HCT116 (cell line): ENCODE results near the gene ACTG1. TPM values are rescaled to one million over a fixed set of nuclear protein-coding genes. Genes with fewer than 3 reads are reported as not detected.

Experiments used
- ATAC-seq: fragments of 200-7000 bp; cut with Tn5 transposase; 2 replicates; pipeline ENCODE4 v1.9.1; 2020; ENCODE audit warnings: mild to moderate bottlenecking, moderate library complexity
- BruUV-seq: library from RNA; stranded (reverse); fragments of 400-500 nt; replicated peaks from 2 replicates; lab custom pipeline; 2021; lab: Mats Ljungman, UMichigan
- CTCF ChIA-PET: fragments of 300-600 bp; sonication (Branson Sonifier 250); formaldehyde crosslinking; loops from one replicate; lab custom pipeline; 2021; ENCODE audit warnings: antibody characterized with exemption; lab: Charles Lee
- POLR2A ChIA-PET: fragments of 300-600, 350-600 bp; sonication (Branson Sonifier 250); formaldehyde crosslinking; loops from one replicate; lab custom pipeline; 2021; ENCODE audit warnings: antibody characterized with exemption; lab: Charles Lee
- RAD21 ChIA-PET, 2 experiments: fragments of 300-600 bp; sonication (Branson Sonifier 250); formaldehyde crosslinking; loops; one replicate each; lab custom pipeline; 2023; ENCODE audit warnings: low total read pairs in 2 of 2; ENCODE audit not compliant: uncharacterized antibody in 2 of 2, unreplicated experiment in 2 of 2, low non-redundant PET in 1 of 2; lab: Charles Lee
- DNase-seq: peaks from one replicate; pipeline ENCODE4 v3.0.0-alpha.2; 2010; ENCODE audit warnings: low read depth, low spot score
- H2AFZ ChIP-seq: fragments of 200-600 bp; shearing (Covaris generic), sonication (generic); 2 replicates; pipeline ENCODE4 v1.6.1; 2017; ENCODE audit warnings: low read depth, mixed run types, mixed read lengths, antibody characterized with exemption, low read length; ENCODE audit not compliant: poor library complexity, severe bottlenecking
- H3K27ac ChIP-seq: 2 replicates; pipeline ENCODE4 v1.5.1; 2012; ENCODE audit warnings: low read depth, low read length
- H3K27me3 ChIP-seq: fragments of 200-600 bp; sonication (generic); 2 replicates; pipeline ENCODE4 v1.6.1; 2016; ENCODE audit warnings: mixed run types, low read length, mixed read lengths; ENCODE audit not compliant: insufficient read depth
- H3K36me3 ChIP-seq, 2 experiments: fragments of 200-500 bp in 1 of 2; fragments of 200-600 bp in 1 of 2; sonication (Bioruptor generic) in 1 of 2; sonication (generic) in 1 of 2; 2 replicates each; pipeline versions ENCODE4 v1.5.1 to v1.6.1; 2014 to 2016; ENCODE audit warnings: low read length in 2 of 2, inconsistent platforms in 1 of 2, mixed read lengths in 1 of 2, mixed run types in 1 of 2; ENCODE audit not compliant: insufficient read depth in 2 of 2, control insufficient read depth in 1 of 2
- H3K4me1 ChIP-seq, 2 experiments: fragments of 200-600 bp in 1 of 2; sonication (generic) in 1 of 2; 2 replicates each; pipeline versions ENCODE4 v1.5.1 to v1.6.1; 2012 to 2017; ENCODE audit warnings: low read length in 2 of 2, inconsistent platforms in 1 of 2, mild to moderate bottlenecking in 1 of 2, mixed read lengths in 1 of 2, mixed run types in 1 of 2, moderate library complexity in 1 of 2; ENCODE audit not compliant: insufficient read depth in 2 of 2, control insufficient read depth in 1 of 2
- H3K4me2 ChIP-seq: fragments of 200-600 bp; sonication (generic); 2 replicates; pipeline ENCODE4 v1.6.1; 2017; ENCODE audit warnings: mixed run types, low read length, mixed read lengths
- H3K4me3 ChIP-seq, 2 experiments: fragments of 200-600 bp in 1 of 2; sonication (generic) in 1 of 2; replicated peaks in 1 of 2; 2 replicates each; pipeline ENCODE4 v1.5.1; 2011 to 2016; ENCODE audit warnings: low read length in 2 of 2, control low read depth in 1 of 2, low read depth in 1 of 2, mild to moderate bottlenecking in 1 of 2, mixed read lengths in 1 of 2, mixed run types in 1 of 2
- H3K79me2 ChIP-seq: fragments of 200-600 bp; sonication (generic); 2 replicates; pipeline ENCODE4 v1.6.1; 2017; ENCODE audit warnings: mild to moderate bottlenecking, mixed run types, low read length, moderate library complexity, mixed read lengths; ENCODE audit not compliant: insufficient read depth
- H3K9ac ChIP-seq: fragments of 200-600 bp; sonication (generic); 2 replicates; pipeline ENCODE4 v1.6.1; 2016; ENCODE audit warnings: low read length, mixed read lengths
- H3K9me2 ChIP-seq: fragments of 200-600 bp; sonication (generic), shearing (Covaris generic); 2 replicates; pipeline ENCODE4 v1.6.1; 2017; ENCODE audit warnings: mixed run types, mild to moderate bottlenecking, moderate library complexity; ENCODE audit not compliant: insufficient read depth
- H3K9me3 ChIP-seq, 2 experiments: fragments of 200-500 bp in 1 of 2; fragments of 200-600 bp in 1 of 2; sonication (Bioruptor generic) in 1 of 2; sonication (generic) in 1 of 2; 2 replicates each; pipeline ENCODE4 v1.6.1; 2014 to 2017; ENCODE audit warnings: low read length in 2 of 2, mixed read lengths in 2 of 2, inconsistent platforms in 1 of 2, low read depth in 1 of 2, mild to moderate bottlenecking in 1 of 2, mixed run types in 1 of 2, moderate library complexity in 1 of 2; ENCODE audit not compliant: control insufficient read depth in 1 of 2, insufficient read depth in 1 of 2
- H4K20me1 ChIP-seq: fragments of 200-600 bp; sonication (generic), shearing (Covaris generic); 2 replicates; pipeline ENCODE4 v1.6.1; 2017; ENCODE audit warnings: mixed run types, mild to moderate bottlenecking, moderate library complexity; ENCODE audit not compliant: insufficient read depth
- ATF3 ChIP-seq: IDR thresholded peaks from 2 replicates; pipeline ENCODE4 v1.6.1; 2012
- CEBPB ChIP-seq: IDR thresholded peaks from 2 replicates; pipeline ENCODE4 v1.6.1; 2012; ENCODE audit warnings: low read depth
- EGR1 ChIP-seq: IDR thresholded peaks from 2 replicates; pipeline ENCODE4 v1.6.1; 2012; ENCODE audit warnings: low read depth
- ELF1 ChIP-seq: IDR thresholded peaks from 2 replicates; pipeline ENCODE4 v1.6.1; 2012; ENCODE audit warnings: low read depth, borderline replicate concordance
- EZH2phosphoT487 ChIP-seq: fragments of 200-600 bp; IDR thresholded peaks from 2 replicates; pipeline ENCODE4 v1.6.1; 2018; ENCODE audit warnings: antibody characterized with exemption, borderline replicate concordance
- FOSL1 ChIP-seq: IDR thresholded peaks from 2 replicates; pipeline ENCODE4 v1.6.1; 2012; ENCODE audit warnings: low read depth
- JUND ChIP-seq: IDR thresholded peaks from 2 replicates; pipeline ENCODE4 v1.6.1; 2012
- MAX ChIP-seq: IDR thresholded peaks from 2 replicates; pipeline ENCODE4 v1.6.1; 2012
- POLR2A ChIP-seq: IDR thresholded peaks from 2 replicates; pipeline ENCODE4 v1.7.0; 2011; ENCODE audit warnings: borderline replicate concordance; ENCODE audit not compliant: insufficient read depth, insufficient read length; ENCODE audit errors: extremely low read depth
- POLR2AphosphoS5 ChIP-seq: IDR thresholded peaks from 2 replicates; pipeline ENCODE4 v1.6.1; 2011; ENCODE audit warnings: mild to moderate bottlenecking, low read depth, low read length, moderate library complexity
- RAD21 ChIP-seq: IDR thresholded peaks from 2 replicates; pipeline ENCODE4 v1.6.1; 2012; ENCODE audit warnings: low read depth, mild to moderate bottlenecking
- SIN3A ChIP-seq: IDR thresholded peaks from 2 replicates; pipeline ENCODE4 v1.6.1; 2012; ENCODE audit warnings: low read depth
- SP1 ChIP-seq: IDR thresholded peaks from 2 replicates; pipeline ENCODE4 v1.6.1; 2012; ENCODE audit warnings: low read depth
- SRF ChIP-seq: IDR thresholded peaks from 2 replicates; pipeline ENCODE4 v1.6.1; 2012; ENCODE audit warnings: low read depth
- TCF7L2 ChIP-seq: IDR thresholded peaks from 2 replicates; pipeline ENCODE4 v1.7.0; 2011; ENCODE audit warnings: borderline replicate concordance, inconsistent platforms; ENCODE audit not compliant: insufficient read depth, insufficient read length; ENCODE audit errors: extremely low read depth
- YY1 ChIP-seq: IDR thresholded peaks from 2 replicates; pipeline ENCODE4 v1.6.1; 2011; ENCODE audit warnings: low read length, low read depth, moderate library complexity, mild to moderate bottlenecking; ENCODE audit not compliant: insufficient replicate concordance; ENCODE audit errors: extremely low read depth
- ZBTB33 ChIP-seq: IDR thresholded peaks from 2 replicates; pipeline ENCODE4 v1.6.1; 2011; ENCODE audit warnings: mild to moderate bottlenecking, low read length, moderate library complexity; ENCODE audit not compliant: insufficient replicate concordance; ENCODE audit errors: extremely low read depth
- ZFX ChIP-seq: fragments of 450-650 bp; IDR thresholded peaks from 2 replicates; pipeline ENCODE4 v1.6.1; 2017
- intact Hi-C: fragments of 100-400 bp; cut with micrococcal nuclease; formaldehyde crosslinking; loops from 2 replicates; pipeline ENCODE4 v1.10.0; 2022
- total RNA-seq: library from RNA; stranded (reverse); gene quantifications from one replicate; pipeline ENCODE4 v1.2.1, GENCODE V29; 2021; ENCODE audit not compliant: unreplicated experiment
- TF ChIP-seq, protein P1 (sequence below), 3 experiments: fragments of 200-600 bp in 1 of 3; sonication (generic) in 1 of 3; IDR thresholded peaks in 2 of 3; conservative IDR thresholded peaks in 1 of 3; 2 replicates each; pipeline ENCODE4 v1.5.1; 2012 to 2017; ENCODE audit warnings: low read depth in 2 of 3, low read length in 2 of 3, antibody characterized with exemption in 1 of 3, borderline replicate concordance in 1 of 3, control low read depth in 1 of 3, mild to moderate bottlenecking in 1 of 3, mixed read lengths in 1 of 3, mixed run types in 1 of 3, moderate library complexity in 1 of 3; ENCODE audit not compliant: insufficient read depth in 1 of 3

The ACTG1 gene
- total RNA-seq, 1 experiment from 2014 or later = 6,223 TPM

DNA sequence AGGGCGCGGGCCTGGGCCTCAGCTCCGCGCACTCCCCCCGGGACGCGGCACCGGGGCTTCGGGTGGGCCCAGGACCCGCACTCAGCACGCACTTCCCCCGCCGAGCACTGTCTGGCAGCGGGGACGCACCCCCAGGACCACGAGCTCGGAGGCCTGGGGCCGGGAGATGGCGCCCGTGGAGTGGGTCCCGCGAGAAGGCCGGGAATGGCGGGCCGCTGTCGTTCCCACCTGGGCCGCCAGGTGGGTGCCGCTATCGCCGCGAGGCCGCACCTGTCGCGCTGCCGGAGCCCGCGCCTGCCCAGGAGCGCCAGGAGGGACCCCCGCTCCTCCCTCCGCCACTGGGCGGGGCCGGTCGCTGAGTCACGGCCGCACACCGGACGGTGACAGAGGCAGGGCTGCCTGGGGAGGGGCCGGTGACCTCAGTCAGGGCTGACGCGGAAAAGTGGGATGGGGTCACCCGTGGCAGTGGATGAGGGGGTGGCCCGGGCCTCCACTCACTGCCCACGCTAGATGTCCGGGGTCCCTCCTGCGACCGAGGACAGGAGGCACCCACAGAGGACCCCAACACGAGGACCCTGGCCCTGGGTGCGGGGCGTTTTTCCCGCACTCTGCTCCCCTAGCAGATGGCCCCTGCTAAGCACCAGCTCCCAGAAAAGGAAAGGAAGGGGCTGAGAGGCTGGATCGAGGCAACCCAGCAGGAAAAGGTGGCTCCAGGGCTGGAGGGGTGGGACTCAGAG lies 6.9 kb upstream of the ACTG1 start:
- Histone ChIP-seq H2AFZ (no peak overlapping the region), H3K27ac (peak overlapping the region; percentile 98), H3K27me3 (no peaks in the 10 kb centered on the region), H3K9me3 (no peaks in the 10 kb centered on the region), H3K9me2 (no peaks in the 10 kb centered on the region), H3K79me2 (peaks cover 29% of the 10 kb centered on the region), H3K4me2 (peak overlapping the region; percentile 100), H3K4me1 (peaks cover 34 to 62% of the 10 kb centered on the region in 2 experiments), H3K36me3 (no peaks in the 10 kb centered on the region), H3K9ac (peak overlapping the region; percentile 94), H4K20me1 (no peaks in the 10 kb centered on the region), H3K4me3 (peak overlapping the region; percentile 56 to 77)
- no TSS peak for BruUV-seq
- ATAC-seq = peak; percentile 69
- TF ChIP-seq SIN3A (no peak), FOSL1 (no peak), MAX (no peak), POLR2AphosphoS5 (peak; percentile 79), EZH2phosphoT487 (no peak), EGR1 (no peak), CEBPB (no peak), TCF7L2 (peak; percentile 26), POLR2A (peak; percentile 18), ZFX (peak; percentile 97; the same call in 1 of the 2 replicates), SRF (no peak), SP1 (no peak), ZBTB33 (peak; percentile 83), ELF1 (no peak), ATF3 (no peak), JUND (no peak), RAD21 (no peak), YY1 (peak; percentile 35)
- TF ChIP-seq, protein P1, sequence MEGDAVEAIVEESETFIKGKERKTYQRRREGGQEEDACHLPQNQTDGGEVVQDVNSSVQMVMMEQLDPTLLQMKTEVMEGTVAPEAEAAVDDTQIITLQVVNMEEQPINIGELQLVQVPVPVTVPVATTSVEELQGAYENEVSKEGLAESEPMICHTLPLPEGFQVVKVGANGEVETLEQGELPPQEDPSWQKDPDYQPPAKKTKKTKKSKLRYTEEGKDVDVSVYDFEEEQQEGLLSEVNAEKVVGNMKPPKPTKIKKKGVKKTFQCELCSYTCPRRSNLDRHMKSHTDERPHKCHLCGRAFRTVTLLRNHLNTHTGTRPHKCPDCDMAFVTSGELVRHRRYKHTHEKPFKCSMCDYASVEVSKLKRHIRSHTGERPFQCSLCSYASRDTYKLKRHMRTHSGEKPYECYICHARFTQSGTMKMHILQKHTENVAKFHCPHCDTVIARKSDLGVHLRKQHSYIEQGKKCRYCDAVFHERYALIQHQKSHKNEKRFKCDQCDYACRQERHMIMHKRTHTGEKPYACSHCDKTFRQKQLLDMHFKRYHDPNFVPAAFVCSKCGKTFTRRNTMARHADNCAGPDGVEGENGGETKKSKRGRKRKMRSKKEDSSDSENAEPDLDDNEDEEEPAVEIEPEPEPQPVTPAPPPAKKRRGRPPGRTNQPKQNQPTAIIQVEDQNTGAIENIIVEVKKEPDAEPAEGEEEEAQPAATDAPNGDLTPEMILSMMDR (IDR thresholded peaks at IDR 0.05 in 2 of 3, conservative IDR thresholded peaks at IDR 0.05 in 1 of 3; ENCODE audit: borderline replicate concordance in 1 of 3, insufficient read depth in 1 of 3, low read depth in 2 of 3, low read length in 2 of 3) = peak in 2 of 3 experiments; percentile 71 to 72; a peak in 4 of 6 replicates
- POLR2A ChIA-PET = interaction anchor here (0.5 to 3.1 kb wide), 11 partner anchors 8 to 190 kb away, joined by 3 to 42 read pairs (median 4); partner anchors contain the start of genes ARL16, BAHCC1, FAAP100 and HGS
- peak; percentile 80 for DNase-seq
- RAD21 ChIA-PET = interaction anchor here in 1 of 2 experiments (1.0 kb wide), 1 partner anchor 19 kb away, joined by 3 read pairs; no protein-coding TSS in a partner anchor
- CTCF ChIA-PET = interaction anchor here (0.7 to 1.5 kb wide), 5 partner anchors 8 to 82 kb away, joined by 3 to 8 read pairs (median 3); no protein-coding TSS in a partner anchor
- intact Hi-C loops = no loop called here
